Colonic mucosa (tissue), 4 donors: Measurements from ENCODE around the gene XIST. TPM values are rescaled to one million over a fixed set of nuclear protein-coding genes. Genes with fewer than 3 reads are reported as not detected.

Experiments
- DNase-seq: peaks from one replicate; pipeline ENCODE4 v3.0.0-alpha.2; 2020
- H3K27ac ChIP-seq: fragments of 200-600 bp; one replicate; pipeline ENCODE4 v1.8.0; 2021
- H3K27me3 ChIP-seq: fragments of 200-600 bp; one replicate; pipeline ENCODE4 v1.8.0; 2021
- H3K36me3 ChIP-seq: fragments of 200-600 bp; one replicate; pipeline ENCODE4 v1.8.0; 2021
- H3K4me1 ChIP-seq: fragments of 200-600 bp; one replicate; pipeline ENCODE4 v1.8.0; 2021; ENCODE audit warnings: mild to moderate bottlenecking
- H3K4me3 ChIP-seq: fragments of 200-600 bp; one replicate; pipeline ENCODE4 v1.8.0; 2021
- H3K9ac ChIP-seq, 2 donors: one replicate each; pipeline ENCODE4 v1.7.0; 2013; ENCODE audit warnings: control low read depth in 2 of 2, low read depth in 2 of 2, low read length in 2 of 2
- H3K9me3 ChIP-seq: fragments of 200-600 bp; one replicate; pipeline ENCODE4 v1.8.0; 2021
- CTCF ChIP-seq: fragments of 200-600 bp; IDR thresholded peaks from one replicate; pipeline ENCODE4 v1.8.0; 2022; ENCODE audit warnings: antibody characterized with exemption, mild to moderate bottlenecking
- intact Hi-C: fragments of 100-400 bp; cut with DNase I; formaldehyde crosslinking; loops from one replicate; pipeline ENCODE4 v1.14.1; 2022
- total RNA-seq, 2 donors: library from RNA; stranded (reverse); fragmentation: NEBNext Ultra II Directional in 1 of 2; extraction: Animal tissue kit (Norgen Biotek cat#: 25700) in 1 of 2; gene quantifications; one replicate each; pipeline ENCODE4 v1.2.1, GENCODE V29; 2021
- donor health status: healthy.
- donor health status: DM: no; HTN: no; CAD: no.
- donor health status: DM: no; HTN: no; CAD: no.

The XIST gene
- total RNA-seq, 2 donors from 2014 or later = 148 to 169 TPM

- H3K9me3 ChIP-seq = no peaks in the 10 kb centered on the region
- H3K27me3 ChIP-seq = no peaks in the 10 kb centered on the region
- intact Hi-C loops = loop anchor here (10.0 kb wide), 1 partner anchor 693 kb away; no protein-coding TSS in a partner anchor
- H3K4me1 ChIP-seq = no peaks in the 10 kb centered on the region
- H3K9ac ChIP-seq = peak overlapping the region; percentile 72 to 74
- TF ChIP-seq CTCF = no peak
- H3K27ac ChIP-seq = peak overlapping the region; percentile 77
- no peaks in the 10 kb centered on the region for H3K36me3 ChIP-seq
- no peak for DNase-seq
- peak overlapping the region; percentile 46 for H3K4me3 ChIP-seq
Measured at GRCh38 chrX:73852022-73852421, 492 bp downstream of the XIST start.

GRCh38 chrX:73851014-73852009 is 1.2 kb downstream of the XIST start:
- peak; percentile 88 for DNase-seq

GRCh38 chrX:73850124-73851013 is 2.1 kb downstream of the XIST start:
- Histone ChIP-seq H3K27me3 (no peaks in the 10 kb centered on the region), H3K27ac (no peak overlapping the region), H3K36me3 (no peaks in the 10 kb centered on the region), H3K4me1 (no peaks in the 10 kb centered on the region), H3K9me3 (no peaks in the 10 kb centered on the region), H3K4me3 (peak overlapping the region; percentile 17), H3K9ac (peak overlapping the region in 1 of 2 donors; percentile 6)
- intact Hi-C loops = loop anchor here (10.0 kb wide), 1 partner anchor 694 kb away; no protein-coding TSS in a partner anchor
- TF ChIP-seq CTCF = no peak
- peak; percentile 54 for DNase-seq

More at GRCh38 chrX:73851014-73852009, 1.2 kb downstream of the XIST start:
- no peak for TF ChIP-seq CTCF
- Histone ChIP-seq H3K4me1 (no peaks in the 10 kb centered on the region), H3K36me3 (no peaks in the 10 kb centered on the region), H3K9ac (peak overlapping the region; percentile 72 to 74), H3K9me3 (no peaks in the 10 kb centered on the region), H3K27ac (peak overlapping the region; percentile 77), H3K4me3 (peak overlapping the region; percentile 46), H3K27me3 (no peaks in the 10 kb centered on the region)
- intact Hi-C loops = loop anchor here (10.0 kb wide), 1 partner anchor 693 kb away; no protein-coding TSS in a partner anchor

GRCh38 chrX:73849073-73849472 is 3.4 kb downstream of the XIST start:
- Histone ChIP-seq H3K4me3 (peak overlapping the region; percentile 4), H3K9me3 (no peaks in the 10 kb centered on the region), H3K36me3 (no peaks in the 10 kb centered on the region), H3K9ac (no peak overlapping the region), H3K4me1 (no peaks in the 10 kb centered on the region), H3K27me3 (no peaks in the 10 kb centered on the region), H3K27ac (no peak overlapping the region)
- TF ChIP-seq CTCF = no peak
- DNase-seq = no peak
- intact Hi-C loops = no loop called here

- Histone ChIP-seq H3K27me3 (no peaks in the 10 kb centered on the region), H3K9me3 (no peaks in the 10 kb centered on the region), H3K4me1 (no peaks in the 10 kb centered on the region), H3K36me3 (no peaks in the 10 kb centered on the region), H3K27ac (no peak overlapping the region), H3K9ac (no peak overlapping the region), H3K4me3 (no peak overlapping the region)
- no peak for DNase-seq
- intact Hi-C loops = no loop called here
- TF ChIP-seq CTCF = no peak
Measured at GRCh38 chrX:73847991-73848390, 4.5 kb downstream of the XIST start.
